Cardiac fibroblast (primary cell): Measurements from ENCODE around the gene TNFSF13B.
"Not testable (repeated sequence)": the region's sequence is repeated elsewhere in the genome, so short reads cannot be mapped to it uniquely, and the experiment has no call there.

ENCODE experiments used
- DNase-seq, 2 donors: peaks; one replicate each; pipeline versions ENCODE4 v3.0.0 to v3.0.0-alpha.2; 2010; ENCODE audit warnings: low read depth in 2 of 2
- H3K4me3 ChIP-seq, 2 donors: replicated peaks in 1 of 2; 1 replicate in 1 of 2; 2 replicates in 1 of 2; pipeline ENCODE4 v1.5.1; 2011; ENCODE audit warnings: low read depth in 2 of 2, low read length in 2 of 2, mild to moderate bottlenecking in 2 of 2, moderate library complexity in 1 of 2
- CTCF ChIP-seq: IDR thresholded peaks from one replicate; pipeline ENCODE4 v1.5.1; 2011; ENCODE audit warnings: low read depth, mild to moderate bottlenecking, low read length, inconsistent platforms

Gene TNFSF13B

GRCh38 chr13:108230377-108230776 lies 39.1 kb upstream of the TNFSF13B start:
- no peak overlapping the region for H3K4me3 ChIP-seq
- no peak for DNase-seq
- no peak for TF ChIP-seq CTCF

GRCh38 chr13:108249150-108249549 lies 20.4 kb upstream of the TNFSF13B start:
- DNase-seq, result no peak
- H3K4me3 ChIP-seq, result no peak overlapping the region
- TF ChIP-seq CTCF, result no peak

GRCh38 chr13:108257248-108257647 lies 12.3 kb upstream of the TNFSF13B start:
- no peak for TF ChIP-seq CTCF
- no peak for DNase-seq
- H3K4me3 ChIP-seq, result no peak overlapping the region

- TF ChIP-seq CTCF, result no peak
- no peak for DNase-seq
- no peak overlapping the region for H3K4me3 ChIP-seq
These were observed 5.7 kb upstream of the TNFSF13B start for GRCh38 chr13:108263621-108264355.

GRCh38 chr13:108266321-108266990 lies 3.1 kb upstream of the TNFSF13B start:
- TF ChIP-seq CTCF, result no peak
- no peak for DNase-seq
- H3K4me3 ChIP-seq, result no peak overlapping the region

DNA sequence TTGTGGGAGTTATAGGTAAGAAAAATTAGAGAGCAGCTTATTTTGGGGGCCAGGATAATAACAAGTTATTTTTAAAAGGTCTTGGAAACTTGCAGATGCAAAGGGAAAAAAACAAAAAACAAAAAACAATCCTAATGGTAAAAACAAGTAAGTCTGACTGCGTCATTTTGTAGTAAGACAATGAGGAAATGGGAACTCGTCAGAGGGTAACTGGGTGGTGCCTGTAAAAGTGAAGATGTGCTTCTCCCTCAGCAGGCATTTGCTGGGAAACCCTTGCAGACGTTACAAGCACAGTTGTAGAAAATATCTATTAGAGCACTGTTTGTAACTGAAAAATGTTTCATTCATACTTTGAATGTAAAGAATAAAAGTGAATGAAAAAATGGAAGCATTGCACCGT lies 2.2 kb upstream of the TNFSF13B start:
- DNase-seq, result no peak
- no peak for TF ChIP-seq CTCF
- no peak overlapping the region for H3K4me3 ChIP-seq

DNA sequence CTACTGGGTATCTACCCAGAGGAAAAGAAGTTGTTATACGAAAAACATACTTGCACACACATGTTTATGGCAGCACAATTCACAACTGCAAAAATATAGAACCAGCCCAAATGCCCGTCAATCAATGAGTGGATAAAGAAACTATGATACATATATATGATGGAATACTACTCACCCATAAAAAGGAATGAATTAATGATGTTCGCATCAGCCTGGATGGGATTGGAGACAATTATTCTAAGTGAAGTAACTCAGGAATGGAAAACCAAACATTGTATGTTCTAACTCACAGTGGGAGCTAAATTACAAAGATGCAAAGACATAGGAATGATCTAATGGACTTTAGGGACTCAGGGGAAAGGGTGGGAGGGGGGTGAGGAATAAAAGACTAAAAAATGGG lies 1.7 kb upstream of the TNFSF13B start:
- H3K4me3 ChIP-seq, DNase-seq: not testable (repeated sequence)
